GM18511 (cell line): ENCODE measurements around the gene FRS3.

ENCODE experiments used
- ATAC-seq: cut with Tn5 transposase; IDR thresholded peaks from one replicate; pipeline ENCODE4 v1.9.1; 2021; ENCODE audit warnings: mild to moderate bottlenecking, moderate library complexity; ENCODE audit not compliant: unreplicated experiment

Gene FRS3

DNA sequence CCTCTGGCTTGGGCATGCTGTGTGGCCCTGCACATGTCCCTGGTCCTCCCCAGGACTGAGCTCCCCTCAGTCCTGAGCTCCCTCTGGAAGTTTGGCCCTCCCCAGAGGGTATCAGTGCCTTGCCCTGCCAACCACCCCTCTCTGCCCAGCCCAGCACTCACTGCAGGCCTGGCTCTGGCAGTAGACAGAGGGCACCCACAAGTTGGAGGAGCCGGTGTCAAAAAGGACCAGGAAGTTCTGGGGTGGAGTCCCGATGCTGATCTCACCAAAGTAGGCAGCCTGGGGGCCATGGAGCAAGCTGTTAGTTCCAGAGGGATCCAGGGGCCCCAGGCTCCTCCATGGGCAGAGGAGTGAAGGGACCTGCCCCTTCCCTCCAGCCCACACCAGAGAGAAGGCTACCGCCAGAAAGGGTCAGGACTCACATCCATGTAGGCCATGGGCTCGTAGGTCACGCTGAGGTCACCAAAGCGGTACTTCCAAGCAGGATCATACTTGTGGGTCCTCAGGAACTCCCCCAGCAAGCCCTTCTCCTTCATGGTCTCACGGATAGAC is 35.4 kb downstream of the FRS3 start:
- ATAC-seq = no peak

DNA sequence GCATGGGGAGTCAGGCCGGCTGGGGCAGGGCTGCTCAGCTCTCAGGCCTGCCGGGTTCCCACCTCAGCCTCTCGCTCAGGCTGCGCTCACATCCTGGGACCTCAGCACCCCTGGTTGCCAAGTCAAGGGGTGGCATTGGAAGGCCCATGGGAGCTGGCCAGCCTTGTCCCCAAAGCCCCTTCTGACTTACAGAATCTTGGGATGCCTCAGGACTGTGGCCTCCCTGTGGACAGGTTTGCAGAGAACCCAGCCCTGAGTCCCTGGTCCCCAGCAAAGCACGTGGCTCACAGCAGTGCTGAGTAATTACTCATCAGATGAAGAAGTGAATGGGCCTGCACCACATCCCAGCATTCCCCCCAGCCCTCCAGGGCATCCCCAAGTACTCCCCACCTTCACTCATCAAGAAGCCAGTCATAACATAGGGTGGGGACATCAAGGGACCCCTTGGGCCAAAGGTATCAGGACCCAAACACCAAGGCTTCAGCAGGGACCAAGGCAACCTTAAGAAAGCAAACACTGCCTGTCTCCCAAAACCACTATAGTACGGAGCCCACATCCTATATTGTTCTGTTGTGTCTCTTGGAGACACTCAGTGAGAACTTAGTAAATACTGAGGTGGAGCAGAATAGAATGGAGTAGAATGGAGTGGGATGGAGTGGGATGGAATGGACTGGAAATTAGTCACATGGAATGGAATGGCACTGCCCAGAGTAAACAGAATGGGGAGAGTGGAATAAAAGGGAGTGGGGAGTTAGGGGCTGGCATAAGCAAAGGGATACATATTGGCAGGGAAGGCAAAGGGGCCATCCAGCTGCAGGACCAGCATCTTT is 36.1 kb downstream of the FRS3 start:
- ATAC-seq = no peak

GRCh38 chr6:41741625-41742490 is 37.8 kb downstream of the FRS3 start:
- ATAC-seq = no peak

- no peak for ATAC-seq
These were observed 39.1 kb downstream of the FRS3 start for GRCh38 chr6:41740366-41741162.

- no peak for ATAC-seq
These were observed 40.7 kb downstream of the FRS3 start for GRCh38 chr6:41739041-41739440.

GRCh38 chr6:41737591-41738130 is 42.0 kb downstream of the FRS3 start:
- no peak for ATAC-seq

- no peak for ATAC-seq
These were observed 42.7 kb downstream of the FRS3 start for GRCh38 chr6:41736800-41737555.

GRCh38 chr6:41736186-41736733 is 43.4 kb downstream of the FRS3 start:
- ATAC-seq = no peak

DNA sequence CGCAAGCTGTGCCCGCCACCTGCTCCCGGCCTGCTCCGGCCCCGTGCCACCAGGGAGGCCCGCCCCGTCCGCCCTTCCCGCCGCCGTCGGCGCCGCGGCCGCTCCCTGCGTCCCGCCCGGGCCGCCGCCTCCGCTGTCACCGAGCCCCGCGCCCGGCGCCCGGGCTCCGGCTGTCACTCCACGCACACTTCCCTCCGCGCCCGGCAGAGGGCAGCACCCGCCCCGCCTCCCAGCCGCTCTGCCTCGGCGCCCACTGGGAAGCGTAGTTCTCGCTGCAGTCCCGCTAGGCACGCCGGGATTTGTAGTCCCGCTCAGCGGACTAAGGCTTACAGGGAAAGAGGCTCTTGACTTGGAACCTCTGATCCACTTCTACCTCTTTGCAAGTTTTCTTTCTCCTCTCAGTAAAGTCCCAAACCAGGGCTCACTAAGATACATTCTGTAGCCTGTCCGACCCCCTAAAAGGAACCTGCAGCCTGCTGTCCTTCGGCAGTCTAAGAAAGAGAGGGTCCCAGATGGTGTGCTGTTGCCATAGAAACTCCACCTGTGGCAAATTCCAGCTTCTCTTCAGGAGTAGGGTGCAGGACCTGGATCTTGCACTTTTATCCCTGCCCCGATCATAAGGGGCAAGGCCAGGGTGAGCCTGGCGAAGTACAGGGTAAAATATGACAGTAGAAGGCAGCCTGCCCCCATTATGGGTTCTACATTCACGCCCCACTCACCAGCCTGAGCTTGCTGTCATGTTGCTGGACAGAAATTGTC is 44.1 kb downstream of the FRS3 start, which contains the start of gene TFEB:
TSS of gene TFEB (minus strand) at position 182 of the 759 bp plus-strand sequence. CDS start 44,395 bp downstream, outside the sequence.
- ATAC-seq = peak; percentile 48

- ATAC-seq = peak; percentile 37
These were observed 44.9 kb downstream of the FRS3 start for GRCh38 chr6:41734666-41735426.

- ATAC-seq = peak; percentile 56
These were observed 45.7 kb downstream of the FRS3 start for GRCh38 chr6:41733707-41734665.

DNA sequence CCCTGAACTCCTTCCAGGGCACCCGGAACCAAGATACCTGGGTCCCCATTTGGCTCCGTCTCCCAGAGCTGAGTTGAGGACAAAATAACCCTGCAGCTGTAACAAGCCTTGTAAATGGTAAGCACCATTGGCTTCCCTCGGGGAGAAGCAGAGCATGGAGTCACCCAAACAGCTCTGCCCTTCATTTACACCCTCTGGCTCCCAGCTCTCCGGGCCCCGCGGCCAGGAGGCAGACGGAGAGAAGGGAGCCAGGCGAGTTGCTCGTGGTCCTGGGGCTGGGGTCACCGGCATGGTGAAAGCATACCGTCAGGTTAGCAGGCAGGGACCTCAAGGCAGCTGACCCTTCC is 46.4 kb downstream of the FRS3 start:
- no peak for ATAC-seq

DNA sequence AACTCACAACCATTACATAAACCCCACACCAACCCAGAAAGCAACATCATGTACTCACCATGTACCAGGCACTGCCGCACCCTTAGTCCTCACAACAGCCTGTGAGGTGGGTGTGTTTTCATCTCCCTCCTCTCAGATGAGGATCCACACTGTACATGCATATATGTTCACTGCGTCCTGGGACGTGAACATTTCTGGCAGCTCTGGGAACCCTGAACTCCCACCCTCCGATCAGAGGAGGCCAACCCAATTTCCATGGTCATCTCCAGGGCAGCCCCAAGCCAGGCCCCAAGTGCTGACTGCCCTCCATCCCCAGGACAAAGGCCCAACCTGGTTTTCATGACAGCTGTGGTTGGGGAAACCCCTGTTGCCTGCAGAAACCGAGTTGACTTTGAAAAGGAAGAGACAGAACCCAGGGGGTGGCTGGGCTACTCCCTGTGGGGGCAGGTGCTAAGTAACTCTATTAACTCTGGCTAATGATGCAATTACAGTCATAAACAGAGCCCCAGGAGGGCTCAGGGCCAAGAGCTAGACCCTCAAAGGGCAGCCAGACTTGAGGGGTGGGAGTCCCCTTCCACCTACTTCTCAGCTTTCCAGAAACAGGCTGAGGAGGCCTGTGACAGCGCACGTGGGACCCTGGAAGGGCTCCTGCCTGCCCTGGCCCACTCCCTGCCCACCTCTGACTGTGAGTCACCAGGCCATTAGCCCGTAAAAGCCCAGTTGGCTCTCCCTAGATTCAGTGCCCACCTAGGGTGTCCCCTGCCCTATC is 46.9 kb downstream of the FRS3 start:
- peak; percentile 30 for ATAC-seq

GRCh38 chr6:41732149-41732548 is 47.6 kb downstream of the FRS3 start:
- ATAC-seq = no peak

GRCh38 chr6:41731561-41732086 is 48.1 kb downstream of the FRS3 start:
- no peak for ATAC-seq
